ENCODE measurements around the gene TBCK. TPM values are rescaled to one million over a fixed set of nuclear protein-coding genes. Genes with fewer than 3 reads are reported as not detected.

Gene TBCK
- polyA plus RNA-seq, 1 donor: 29.0 TPM

DNA sequence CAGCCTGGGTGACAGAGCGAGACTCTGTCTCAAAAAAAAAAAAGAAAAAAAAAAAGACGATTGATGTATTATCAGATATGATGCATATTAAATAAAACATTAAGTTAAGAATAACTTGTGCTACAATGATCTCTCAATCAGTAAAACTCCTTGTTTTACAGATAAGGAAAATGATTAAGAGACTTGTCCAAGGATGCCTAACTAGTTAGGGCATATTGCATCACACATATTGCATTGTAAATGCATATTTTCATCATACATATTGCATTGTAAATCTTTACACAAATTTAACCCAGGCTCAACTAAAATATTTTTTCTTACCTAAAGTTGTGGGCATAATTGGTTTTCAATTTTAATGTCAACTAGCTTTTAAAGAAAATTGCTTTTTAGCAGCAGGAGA, 26.3 kb downstream of the TBCK start:
- DNase-seq: no peak
- Histone ChIP-seq H3K27ac (ENCODE audit: low read length) (no peak overlapping the region), H3K27me3 (ENCODE audit: control insufficient read depth, insufficient read depth, low read length) (no peaks in the 10 kb centered on the region), H3K4me1 (ENCODE audit: control insufficient read depth, insufficient read depth, low read length) (peaks cover 6% of the 10 kb centered on the region), H3K4me3 (ENCODE audit: low read length) (no peak overlapping the region), H3K36me3 (ENCODE audit: control insufficient read depth, insufficient read depth, low read length) (peaks cover 19% of the 10 kb centered on the region), H3K9me3 (ENCODE audit: control insufficient read depth, low read depth, low read length) (no peaks in the 10 kb centered on the region)
- WGBS (ENCODE audit: insufficient coverage, low lambda C conversion rate): no CpG with 5 or more reads among the region's 2 CpGs

DNA sequence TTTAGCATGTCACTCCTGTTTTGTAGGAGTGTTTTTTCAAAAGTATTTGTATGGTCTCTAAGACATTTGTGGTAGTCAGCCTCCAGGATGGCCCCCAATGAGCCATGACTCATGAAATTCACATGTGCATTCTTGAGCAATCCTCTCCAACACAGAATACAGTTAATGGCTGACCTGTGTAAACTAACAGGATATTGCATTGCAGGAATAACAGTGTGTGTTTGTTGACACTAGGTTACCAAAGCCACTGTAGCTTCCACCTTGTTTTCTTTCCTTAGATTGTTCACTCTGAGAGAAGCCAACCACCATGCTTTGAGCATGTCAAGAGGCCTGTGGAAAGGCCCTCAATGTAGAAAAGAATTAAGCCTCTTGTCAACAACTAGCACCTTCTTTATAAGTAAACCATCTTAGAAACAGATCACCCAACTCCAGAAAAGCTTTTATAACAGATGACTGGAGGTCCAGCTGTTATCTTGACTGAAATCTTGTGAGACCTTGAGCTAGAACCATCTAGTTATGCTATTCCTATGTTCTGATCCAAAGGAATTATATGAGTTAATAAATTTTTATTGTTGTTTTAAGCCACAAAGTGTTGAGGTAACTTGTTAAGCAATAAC, 28.5 kb downstream of the TBCK start:
- no peak overlapping the region for H3K4me3 ChIP-seq (ENCODE audit: low read length)
- peak overlapping the region; percentile 44 for H3K27ac ChIP-seq (ENCODE audit: low read length)
- H3K36me3 ChIP-seq (ENCODE audit: control insufficient read depth, insufficient read depth, low read length): peaks cover 5% of the 10 kb centered on the region
- H3K9me3 ChIP-seq (ENCODE audit: control insufficient read depth, low read depth, low read length): no peaks in the 10 kb centered on the region
- H3K27me3 ChIP-seq (ENCODE audit: control insufficient read depth, insufficient read depth, low read length): no peaks in the 10 kb centered on the region
- H3K4me1 ChIP-seq (ENCODE audit: control insufficient read depth, insufficient read depth, low read length): peaks cover 6% of the 10 kb centered on the region
- peak; percentile 66 to 79 for DNase-seq

DNA sequence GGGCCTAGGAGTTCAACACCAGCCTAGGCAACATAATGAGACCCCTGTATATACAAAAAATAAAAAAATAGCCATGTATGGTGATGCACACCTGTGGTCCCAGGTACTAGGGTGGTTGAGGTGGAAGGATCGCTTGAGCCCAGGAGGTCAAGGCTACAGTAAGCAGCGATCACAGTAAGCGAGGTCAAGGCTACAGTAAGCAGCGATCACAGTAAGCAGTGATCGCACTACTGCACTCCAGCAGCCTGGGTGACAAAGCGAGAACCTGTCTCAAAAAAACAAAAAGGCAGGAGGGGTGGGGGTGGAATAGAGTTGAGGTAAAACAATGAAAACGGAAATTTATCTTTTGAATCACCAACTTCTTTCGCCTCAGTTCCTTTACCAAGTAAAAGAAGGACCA, 29.4 kb downstream of the TBCK start:
- 100% methylated on average over 2 of the region's 8 CpGs for WGBS (ENCODE audit: insufficient coverage, low lambda C conversion rate)
- Histone ChIP-seq H3K27me3 (ENCODE audit: control insufficient read depth, insufficient read depth, low read length) (no peaks in the 10 kb centered on the region), H3K9me3 (ENCODE audit: control insufficient read depth, low read depth, low read length) (no peaks in the 10 kb centered on the region), H3K4me3 (ENCODE audit: low read length) (no peak overlapping the region), H3K27ac (ENCODE audit: low read length) (peak overlapping the region; percentile 44), H3K36me3 (ENCODE audit: control insufficient read depth, insufficient read depth, low read length) (peaks cover 2% of the 10 kb centered on the region), H3K4me1 (ENCODE audit: control insufficient read depth, insufficient read depth, low read length) (peaks cover 6% of the 10 kb centered on the region)
- no peak for DNase-seq

DNA sequence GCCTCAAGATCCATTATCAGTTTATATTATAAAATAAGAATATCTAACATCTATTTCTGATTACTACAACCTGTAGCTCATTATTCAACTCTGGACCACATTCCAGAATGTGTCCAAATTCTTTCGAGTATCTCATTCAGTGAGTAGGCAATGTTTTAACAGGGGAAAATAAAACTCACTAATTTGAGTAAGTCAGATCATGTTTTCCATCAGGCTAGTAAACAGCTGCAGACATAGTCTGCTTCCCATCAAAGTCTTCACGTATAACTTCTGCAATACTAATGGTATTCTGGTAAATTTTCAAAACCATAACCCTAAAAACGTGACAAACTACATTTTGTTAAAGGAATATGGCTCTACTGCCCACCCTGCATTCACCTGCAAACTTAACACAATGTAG, 31.8 kb downstream of the TBCK start:
- H3K9me3 ChIP-seq (ENCODE audit: control insufficient read depth, low read depth, low read length): no peaks in the 10 kb centered on the region
- 83% methylated on average over 1 of the region's 3 CpGs for WGBS (ENCODE audit: insufficient coverage, low lambda C conversion rate)
- DNase-seq: no peak
- no peak overlapping the region for H3K27ac ChIP-seq (ENCODE audit: low read length)
- H3K4me1 ChIP-seq (ENCODE audit: control insufficient read depth, insufficient read depth, low read length): peaks cover 6% of the 10 kb centered on the region
- no peak overlapping the region for H3K4me3 ChIP-seq (ENCODE audit: low read length)
- peaks cover 2% of the 10 kb centered on the region for H3K36me3 ChIP-seq (ENCODE audit: control insufficient read depth, insufficient read depth, low read length)
- no peaks in the 10 kb centered on the region for H3K27me3 ChIP-seq (ENCODE audit: control insufficient read depth, insufficient read depth, low read length)

DNA sequence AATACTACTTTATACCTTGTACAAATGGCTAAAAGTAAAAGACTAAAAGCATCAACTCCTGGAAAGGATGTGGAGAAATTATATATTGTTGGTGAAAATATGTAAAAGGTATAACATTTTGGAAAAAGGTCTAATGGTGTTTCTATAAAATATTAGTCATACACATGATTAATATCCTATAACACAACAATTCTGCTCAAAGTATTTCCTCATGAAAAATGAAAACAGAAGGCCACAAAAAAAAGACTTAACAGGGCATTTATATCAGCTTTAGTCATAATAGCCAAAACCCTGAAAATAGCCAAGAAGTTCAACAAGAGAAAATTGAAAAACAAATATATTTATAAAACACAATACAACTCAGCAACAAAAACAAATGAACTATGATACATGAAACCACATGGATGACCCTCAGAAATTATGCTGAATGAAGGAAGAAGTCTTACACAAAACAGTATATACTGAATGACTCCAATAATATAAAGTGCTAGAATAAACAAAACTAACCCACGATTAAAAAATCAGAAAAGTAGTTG, 38.8 kb downstream of the TBCK start:
- Histone ChIP-seq H3K27me3 (ENCODE audit: control insufficient read depth, insufficient read depth, low read length) (no peaks in the 10 kb centered on the region), H3K4me3 (ENCODE audit: low read length) (no peak overlapping the region), H3K4me1 (ENCODE audit: control insufficient read depth, insufficient read depth, low read length) (no peaks in the 10 kb centered on the region), H3K27ac (ENCODE audit: low read length) (no peak overlapping the region), H3K36me3 (ENCODE audit: control insufficient read depth, insufficient read depth, low read length) (no peaks in the 10 kb centered on the region), H3K9me3 (ENCODE audit: control insufficient read depth, low read depth, low read length) (no peaks in the 10 kb centered on the region)
- 86% methylated on average over 1 of the region's 1 CpG for WGBS (ENCODE audit: insufficient coverage, low lambda C conversion rate)
- no peak for DNase-seq

DNA sequence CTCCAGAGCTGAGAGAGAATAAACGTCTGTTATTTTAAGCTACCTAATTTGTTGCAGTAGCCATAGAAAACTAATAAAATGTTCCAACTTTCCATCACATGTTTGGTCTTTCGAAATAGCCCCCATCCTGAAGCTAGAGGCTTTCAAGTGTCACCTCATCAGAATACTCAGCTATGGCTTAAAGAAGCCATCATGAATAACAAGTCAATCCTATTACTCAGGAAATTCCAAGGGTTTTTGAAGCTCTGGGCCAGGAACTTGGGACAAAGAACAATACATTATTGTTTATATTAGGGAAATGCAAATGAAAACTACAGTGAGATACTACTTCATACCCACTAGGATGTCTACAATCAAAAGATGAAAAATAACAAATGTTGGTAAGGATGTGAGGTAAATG, 42.2 kb downstream of the TBCK start:
- H3K36me3 ChIP-seq (ENCODE audit: control insufficient read depth, insufficient read depth, low read length): no peaks in the 10 kb centered on the region
- no peaks in the 10 kb centered on the region for H3K9me3 ChIP-seq (ENCODE audit: control insufficient read depth, low read depth, low read length)
- WGBS (ENCODE audit: insufficient coverage, low lambda C conversion rate): no CpG with 5 or more reads among the region's 2 CpGs
- H3K4me3 ChIP-seq (ENCODE audit: low read length): no peak overlapping the region
- H3K4me1 ChIP-seq (ENCODE audit: control insufficient read depth, insufficient read depth, low read length): no peaks in the 10 kb centered on the region
- H3K27me3 ChIP-seq (ENCODE audit: control insufficient read depth, insufficient read depth, low read length): no peaks in the 10 kb centered on the region
- no peak overlapping the region for H3K27ac ChIP-seq (ENCODE audit: low read length)
- DNase-seq: no peak

DNA sequence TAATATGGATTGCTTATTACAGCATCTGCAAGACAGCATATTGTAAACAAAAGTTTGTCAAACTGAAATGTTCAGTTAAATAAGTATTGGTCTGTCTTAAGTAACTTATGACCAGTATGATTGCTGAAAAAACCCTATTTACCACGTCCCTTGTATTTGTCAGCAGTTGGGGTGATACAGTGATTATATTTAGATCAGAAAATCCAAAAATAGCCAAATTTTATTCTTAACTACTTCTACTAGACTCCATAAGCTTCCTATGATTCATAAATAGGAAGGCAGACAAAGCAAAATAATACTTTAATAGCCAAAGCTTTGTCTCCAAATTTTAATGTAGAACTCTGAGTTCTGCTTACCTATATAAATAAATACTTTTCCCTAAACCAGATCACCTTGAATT, 45.3 kb downstream of the TBCK start:
- no peak for DNase-seq
- H3K27ac ChIP-seq (ENCODE audit: low read length): no peak overlapping the region
- H3K4me3 ChIP-seq (ENCODE audit: low read length): no peak overlapping the region
- H3K36me3 ChIP-seq (ENCODE audit: control insufficient read depth, insufficient read depth, low read length): no peaks in the 10 kb centered on the region
- H3K9me3 ChIP-seq (ENCODE audit: control insufficient read depth, low read depth, low read length): no peaks in the 10 kb centered on the region
- WGBS (ENCODE audit: insufficient coverage, low lambda C conversion rate): no CpG with 5 or more reads among the region's 1 CpG
- H3K4me1 ChIP-seq (ENCODE audit: control insufficient read depth, insufficient read depth, low read length): no peaks in the 10 kb centered on the region
- no peaks in the 10 kb centered on the region for H3K27me3 ChIP-seq (ENCODE audit: control insufficient read depth, insufficient read depth, low read length)

DNA sequence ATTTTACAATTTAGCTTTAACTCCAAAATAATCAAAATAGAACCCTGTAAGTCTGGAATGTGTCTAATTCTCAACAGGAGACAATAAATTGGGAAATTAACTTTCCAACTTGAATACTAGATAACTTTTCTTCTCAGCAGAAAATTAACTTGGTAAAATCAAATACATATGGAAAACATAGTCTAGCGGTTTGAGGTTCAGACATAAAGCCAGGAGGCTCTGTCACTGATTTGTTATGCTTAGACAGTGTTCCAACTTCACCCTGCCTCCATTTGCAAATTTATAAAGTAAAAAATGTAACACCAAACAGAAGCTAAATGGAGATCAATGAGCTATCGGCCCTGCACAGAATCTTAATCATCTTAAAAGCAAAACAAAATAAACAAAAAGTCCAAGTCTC, 46.3 kb downstream of the TBCK start:
- Histone ChIP-seq H3K36me3 (ENCODE audit: control insufficient read depth, insufficient read depth, low read length) (no peaks in the 10 kb centered on the region), H3K4me1 (ENCODE audit: control insufficient read depth, insufficient read depth, low read length) (peaks cover 3% of the 10 kb centered on the region), H3K9me3 (ENCODE audit: control insufficient read depth, low read depth, low read length) (no peaks in the 10 kb centered on the region), H3K27ac (ENCODE audit: low read length) (no peak overlapping the region), H3K27me3 (ENCODE audit: control insufficient read depth, insufficient read depth, low read length) (no peaks in the 10 kb centered on the region), H3K4me3 (ENCODE audit: low read length) (no peak overlapping the region)
- no peak for DNase-seq
- 80% methylated on average over 1 of the region's 2 CpGs for WGBS (ENCODE audit: insufficient coverage, low lambda C conversion rate)

DNA sequence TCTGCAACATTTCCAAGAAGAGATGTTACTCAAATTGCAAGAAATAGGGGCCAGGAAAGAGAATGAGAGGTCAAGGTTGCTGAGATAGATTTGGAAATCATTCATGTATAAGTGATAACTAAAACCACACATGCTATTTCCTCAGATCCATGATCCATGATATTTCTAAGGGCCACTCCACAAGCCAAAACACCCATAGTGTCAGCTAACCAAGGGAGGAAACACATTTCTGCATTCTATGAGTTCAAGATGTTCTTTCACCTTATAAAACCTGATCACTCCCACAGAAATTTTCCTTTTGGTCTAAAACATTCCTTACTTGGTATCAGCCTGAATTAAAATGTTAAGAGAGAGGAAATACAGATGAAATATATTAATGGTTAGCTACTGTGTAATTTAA, 47.2 kb downstream of the TBCK start:
- peaks cover 4% of the 10 kb centered on the region for H3K4me1 ChIP-seq (ENCODE audit: control insufficient read depth, insufficient read depth, low read length)
- H3K27me3 ChIP-seq (ENCODE audit: control insufficient read depth, insufficient read depth, low read length): no peaks in the 10 kb centered on the region
- DNase-seq: no peak
- H3K4me3 ChIP-seq (ENCODE audit: low read length): no peak overlapping the region
- H3K9me3 ChIP-seq (ENCODE audit: control insufficient read depth, low read depth, low read length): no peaks in the 10 kb centered on the region
- no peak overlapping the region for H3K27ac ChIP-seq (ENCODE audit: low read length)
- no peaks in the 10 kb centered on the region for H3K36me3 ChIP-seq (ENCODE audit: control insufficient read depth, insufficient read depth, low read length)

DNA sequence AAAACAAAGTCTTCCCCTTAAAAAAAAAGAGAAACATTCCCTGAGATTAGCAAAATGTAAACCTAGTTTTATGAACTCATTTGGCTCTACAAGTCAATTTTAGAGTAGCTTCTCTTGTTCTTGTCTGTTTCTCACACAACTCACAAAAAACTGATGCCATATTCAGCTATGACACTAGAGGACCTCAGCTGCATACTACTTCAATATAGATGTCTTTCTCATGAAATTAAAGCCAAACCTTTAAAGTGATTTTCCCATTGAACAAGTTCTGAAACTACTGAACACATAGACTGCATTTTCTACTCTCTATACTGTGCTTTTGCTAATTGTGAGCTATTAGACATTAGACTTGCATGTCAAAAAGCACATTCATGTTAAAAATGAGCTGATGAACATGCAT, 49.8 kb downstream of the TBCK start:
- peak; percentile 29 to 45 for DNase-seq
- no peak overlapping the region for H3K27ac ChIP-seq (ENCODE audit: low read length)
- no peaks in the 10 kb centered on the region for H3K36me3 ChIP-seq (ENCODE audit: control insufficient read depth, insufficient read depth, low read length)
- no peak overlapping the region for H3K4me3 ChIP-seq (ENCODE audit: low read length)
- no peaks in the 10 kb centered on the region for H3K9me3 ChIP-seq (ENCODE audit: control insufficient read depth, low read depth, low read length)
- no peaks in the 10 kb centered on the region for H3K27me3 ChIP-seq (ENCODE audit: control insufficient read depth, insufficient read depth, low read length)
- peaks cover 21% of the 10 kb centered on the region for H3K4me1 ChIP-seq (ENCODE audit: control insufficient read depth, insufficient read depth, low read length)

DNA sequence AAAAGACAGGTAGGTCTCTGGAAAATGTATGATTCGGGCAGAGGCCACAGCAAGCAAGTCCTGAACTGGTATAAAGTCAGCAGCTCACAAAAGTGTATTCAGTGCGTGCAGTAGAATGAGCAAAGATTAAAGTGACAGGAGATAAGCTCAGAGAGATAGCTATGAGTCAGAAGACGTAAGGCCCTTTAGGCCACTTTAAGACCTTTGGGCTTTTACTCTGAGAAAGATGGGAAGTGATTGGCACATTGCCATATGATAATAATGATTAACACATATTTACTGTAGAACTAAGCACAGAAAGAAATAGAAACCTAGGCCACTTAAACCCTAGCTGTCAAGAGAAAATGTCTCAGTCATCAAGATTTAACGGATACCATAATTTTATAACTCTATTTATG, 51.7 kb downstream of the TBCK start:
- Histone ChIP-seq H3K27ac (ENCODE audit: low read length) (peak overlapping the region; percentile 87), H3K9me3 (ENCODE audit: control insufficient read depth, low read depth, low read length) (no peaks in the 10 kb centered on the region), H3K36me3 (ENCODE audit: control insufficient read depth, insufficient read depth, low read length) (no peaks in the 10 kb centered on the region), H3K27me3 (ENCODE audit: control insufficient read depth, insufficient read depth, low read length) (no peaks in the 10 kb centered on the region), H3K4me1 (ENCODE audit: control insufficient read depth, insufficient read depth, low read length) (peaks cover 23% of the 10 kb centered on the region), H3K4me3 (ENCODE audit: low read length) (peak overlapping the region; percentile 8)
- WGBS (ENCODE audit: insufficient coverage, low lambda C conversion rate): 0% methylated on average over 1 of the region's 4 CpGs
- peak; percentile 87 to 96 for DNase-seq
